Measurements from ENCODE around the gene PLAC1. TPM values are rescaled to one million over a fixed set of nuclear protein-coding genes. Genes with fewer than 3 reads are reported as not detected.

Gene PLAC1
- total RNA-seq, 2 experiments from 2014 or later: not detected

DNA sequence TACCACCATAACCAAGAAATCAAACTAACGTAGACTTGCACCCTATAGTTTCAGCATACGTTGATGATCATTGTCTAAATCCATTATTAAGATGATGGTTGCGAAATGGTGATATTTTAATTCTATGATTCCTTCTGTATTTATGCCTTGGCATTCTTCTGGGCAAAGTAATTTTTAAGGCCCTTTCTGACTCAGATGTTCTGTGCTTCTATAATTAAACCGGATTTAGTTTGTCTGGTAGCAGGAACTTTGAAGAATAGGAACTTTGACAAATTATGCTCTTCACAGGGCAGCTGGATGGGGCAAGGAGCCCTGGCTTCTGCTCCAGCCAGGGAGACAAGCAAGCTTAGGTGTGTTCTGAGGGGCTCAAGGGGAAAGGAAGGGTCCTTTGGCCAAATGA, 23.8 kb upstream of the PLAC1 start:
- ChIA-PET POLR2A (no interaction called here), CTCF (no interaction called here)
- Mint-ChIP-seq H3K27me3 (no peaks in the 10 kb centered on the region), H3K27ac (no peak overlapping the region), H3K9me3 (no peaks in the 10 kb centered on the region), H3K4me1 (no peaks in the 10 kb centered on the region), H3K4me3 (no peak overlapping the region), H3K36me3 (ENCODE audit: low read depth) (no peaks in the 10 kb centered on the region)
- DNase-seq: no peak

- H3K9me3 Mint-ChIP-seq: no peaks in the 10 kb centered on the region
- H3K4me1 Mint-ChIP-seq: no peaks in the 10 kb centered on the region
- CTCF ChIA-PET: no interaction called here
- H3K27ac Mint-ChIP-seq: no peak overlapping the region
- POLR2A ChIA-PET: no interaction called here
- no peaks in the 10 kb centered on the region for H3K27me3 Mint-ChIP-seq
- no peak for DNase-seq
- H3K36me3 Mint-ChIP-seq (ENCODE audit: low read depth): no peaks in the 10 kb centered on the region
- no peak overlapping the region for H3K4me3 Mint-ChIP-seq
These were observed 21.4 kb upstream of the PLAC1 start for GRCh38 chrX:134679644-134680043.

DNA sequence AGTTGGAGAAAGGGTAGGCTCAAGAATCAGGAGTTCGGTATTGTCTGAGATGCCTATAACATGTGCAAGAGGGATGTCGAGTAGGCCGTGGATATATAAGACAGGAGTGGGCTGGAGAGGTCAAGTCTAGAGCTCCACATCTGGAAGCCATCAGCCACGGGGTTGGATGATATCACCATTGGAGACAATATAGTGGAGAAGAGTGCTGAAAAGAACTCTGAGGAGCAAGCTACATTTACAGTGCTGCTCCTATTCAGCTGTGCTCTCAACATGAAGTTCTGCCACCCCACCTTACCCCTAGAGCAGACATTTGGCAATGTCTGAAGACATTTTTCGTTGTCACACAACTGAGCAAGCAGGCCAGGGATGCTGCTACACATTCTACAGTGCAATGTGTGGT, 20.9 kb upstream of the PLAC1 start:
- no peak for DNase-seq
- Mint-ChIP-seq H3K27ac (no peak overlapping the region), H3K4me3 (no peak overlapping the region), H3K9me3 (no peaks in the 10 kb centered on the region), H3K4me1 (no peaks in the 10 kb centered on the region), H3K27me3 (no peaks in the 10 kb centered on the region), H3K36me3 (ENCODE audit: low read depth) (no peaks in the 10 kb centered on the region)
- POLR2A ChIA-PET: no interaction called here
- CTCF ChIA-PET: no interaction called here

GRCh38 chrX:134677332-134677731, 19.1 kb upstream of the PLAC1 start:
- Mint-ChIP-seq H3K9me3 (no peaks in the 10 kb centered on the region), H3K27ac (no peak overlapping the region), H3K4me1 (no peaks in the 10 kb centered on the region), H3K27me3 (no peaks in the 10 kb centered on the region), H3K36me3 (ENCODE audit: low read depth) (no peaks in the 10 kb centered on the region), H3K4me3 (no peak overlapping the region)
- CTCF ChIA-PET: no interaction called here
- POLR2A ChIA-PET: no interaction called here
- no peak for DNase-seq

GRCh38 chrX:134676436-134676835, 18.2 kb upstream of the PLAC1 start:
- DNase-seq: no peak
- H3K4me1 Mint-ChIP-seq: peaks cover 3% of the 10 kb centered on the region
- H3K27ac Mint-ChIP-seq: no peak overlapping the region
- no peaks in the 10 kb centered on the region for H3K9me3 Mint-ChIP-seq
- H3K27me3 Mint-ChIP-seq: no peaks in the 10 kb centered on the region
- POLR2A ChIA-PET: no interaction called here
- CTCF ChIA-PET: no interaction called here
- H3K4me3 Mint-ChIP-seq: no peak overlapping the region
- peaks cover 2% of the 10 kb centered on the region for H3K36me3 Mint-ChIP-seq (ENCODE audit: low read depth)

- H3K27me3 Mint-ChIP-seq: no peaks in the 10 kb centered on the region
- no peaks in the 10 kb centered on the region for H3K9me3 Mint-ChIP-seq
- H3K27ac Mint-ChIP-seq: no peak overlapping the region
- H3K4me1 Mint-ChIP-seq: peaks cover 7% of the 10 kb centered on the region
- POLR2A ChIA-PET: no interaction called here
- DNase-seq: no peak
- H3K4me3 Mint-ChIP-seq: no peak overlapping the region
- H3K36me3 Mint-ChIP-seq (ENCODE audit: low read depth): peaks cover 2% of the 10 kb centered on the region
- CTCF ChIA-PET: no interaction called here
These were observed 14.9 kb upstream of the PLAC1 start for GRCh38 chrX:134673123-134673522.

DNA sequence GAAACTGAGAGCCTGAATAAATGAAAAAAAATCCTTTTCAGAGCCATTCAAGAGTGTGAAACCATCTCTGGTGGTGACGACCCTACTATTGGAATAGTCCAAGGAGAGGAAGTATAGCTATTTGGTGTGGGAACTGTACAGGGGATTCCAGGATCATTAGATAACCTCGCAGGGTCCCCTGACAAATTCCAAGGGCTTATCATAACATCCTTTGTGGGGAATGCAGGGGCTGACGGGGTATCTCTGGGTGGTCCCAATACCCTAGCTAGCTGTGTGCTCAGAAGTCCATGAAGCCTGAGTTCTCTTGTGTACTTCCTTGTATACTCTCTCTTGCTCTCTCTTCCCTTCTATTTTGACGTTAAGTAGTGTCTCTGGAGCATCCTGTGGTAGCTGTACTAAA, 13.8 kb upstream of the PLAC1 start:
- POLR2A ChIA-PET: no interaction called here
- Mint-ChIP-seq H3K4me3 (no peak overlapping the region), H3K27me3 (no peaks in the 10 kb centered on the region), H3K27ac (no peak overlapping the region), H3K4me1 (peaks cover 7% of the 10 kb centered on the region), H3K36me3 (ENCODE audit: low read depth) (peaks cover 2% of the 10 kb centered on the region), H3K9me3 (no peaks in the 10 kb centered on the region)
- no peak for DNase-seq
- CTCF ChIA-PET: no interaction called here

DNA sequence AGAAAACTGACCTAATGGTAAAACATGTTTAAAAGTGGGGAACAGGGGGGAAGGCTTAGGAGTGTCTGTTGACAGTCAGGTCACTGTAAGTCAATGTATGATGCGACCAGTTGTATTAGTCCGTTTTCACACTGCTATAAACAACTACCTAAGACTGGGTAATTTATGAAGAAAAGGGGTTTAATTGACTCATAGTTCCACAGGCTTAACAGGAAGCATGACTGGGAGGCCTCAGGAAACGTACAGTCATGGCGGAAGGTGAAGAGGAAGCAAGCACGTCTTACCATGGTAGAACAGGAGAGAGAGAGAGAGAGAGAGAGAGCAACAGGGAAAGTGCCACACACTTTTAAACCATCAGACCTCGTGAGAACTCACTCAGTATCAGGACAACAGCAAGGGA, 13.0 kb upstream of the PLAC1 start:
- H3K4me3 Mint-ChIP-seq: no peak overlapping the region
- DNase-seq: peak; percentile 16
- H3K4me1 Mint-ChIP-seq: peaks cover 7% of the 10 kb centered on the region
- no peak overlapping the region for H3K27ac Mint-ChIP-seq
- no peaks in the 10 kb centered on the region for H3K27me3 Mint-ChIP-seq
- peaks cover 2% of the 10 kb centered on the region for H3K36me3 Mint-ChIP-seq (ENCODE audit: low read depth)
- no peaks in the 10 kb centered on the region for H3K9me3 Mint-ChIP-seq
- ChIA-PET CTCF (no interaction called here), POLR2A (no interaction called here)

DNA sequence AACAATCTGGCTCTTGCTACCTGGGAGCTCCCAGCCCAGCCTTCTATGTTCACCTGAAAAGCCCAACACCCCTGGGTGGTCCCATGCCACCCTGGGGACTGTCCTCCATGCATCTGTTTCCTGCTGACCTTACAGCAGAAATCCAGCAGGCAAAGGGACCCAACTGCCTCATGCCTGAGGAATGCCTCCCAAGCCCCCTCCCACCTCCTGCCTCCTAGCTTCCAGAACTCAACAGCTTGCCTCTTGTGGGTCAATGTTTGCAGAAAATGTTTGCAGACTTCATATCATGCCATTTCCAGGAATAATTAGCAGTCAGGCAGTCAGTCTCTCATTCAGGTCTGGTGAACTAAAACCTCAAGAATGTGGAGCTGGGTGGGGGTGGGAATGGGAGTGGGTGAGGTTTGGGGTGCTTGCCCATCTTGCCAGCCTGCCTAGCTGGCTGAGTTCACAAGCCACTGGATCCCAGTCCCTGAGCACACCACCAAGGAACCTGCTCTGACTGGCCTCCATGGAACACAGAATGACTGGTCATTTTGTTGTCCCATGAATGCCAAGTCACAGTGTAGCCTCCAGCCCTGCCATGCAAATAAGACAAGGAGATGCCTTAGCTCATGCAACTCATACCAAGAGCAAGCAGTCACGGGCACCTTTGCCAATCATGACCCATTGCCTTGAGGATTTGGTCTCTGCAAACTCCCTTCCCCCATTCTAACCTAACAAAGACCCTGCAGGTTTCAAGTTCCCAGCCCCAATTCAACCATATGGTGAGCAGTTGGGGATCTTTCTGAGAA, 12.1 kb upstream of the PLAC1 start:
- H3K4me3 Mint-ChIP-seq: no peak overlapping the region
- no peak overlapping the region for H3K27ac Mint-ChIP-seq
- H3K36me3 Mint-ChIP-seq (ENCODE audit: low read depth): peaks cover 2% of the 10 kb centered on the region
- H3K9me3 Mint-ChIP-seq: no peaks in the 10 kb centered on the region
- H3K4me1 Mint-ChIP-seq: peaks cover 7% of the 10 kb centered on the region
- no peak for DNase-seq
- no peaks in the 10 kb centered on the region for H3K27me3 Mint-ChIP-seq
- ChIA-PET POLR2A (no interaction called here), CTCF (no interaction called here)

DNA sequence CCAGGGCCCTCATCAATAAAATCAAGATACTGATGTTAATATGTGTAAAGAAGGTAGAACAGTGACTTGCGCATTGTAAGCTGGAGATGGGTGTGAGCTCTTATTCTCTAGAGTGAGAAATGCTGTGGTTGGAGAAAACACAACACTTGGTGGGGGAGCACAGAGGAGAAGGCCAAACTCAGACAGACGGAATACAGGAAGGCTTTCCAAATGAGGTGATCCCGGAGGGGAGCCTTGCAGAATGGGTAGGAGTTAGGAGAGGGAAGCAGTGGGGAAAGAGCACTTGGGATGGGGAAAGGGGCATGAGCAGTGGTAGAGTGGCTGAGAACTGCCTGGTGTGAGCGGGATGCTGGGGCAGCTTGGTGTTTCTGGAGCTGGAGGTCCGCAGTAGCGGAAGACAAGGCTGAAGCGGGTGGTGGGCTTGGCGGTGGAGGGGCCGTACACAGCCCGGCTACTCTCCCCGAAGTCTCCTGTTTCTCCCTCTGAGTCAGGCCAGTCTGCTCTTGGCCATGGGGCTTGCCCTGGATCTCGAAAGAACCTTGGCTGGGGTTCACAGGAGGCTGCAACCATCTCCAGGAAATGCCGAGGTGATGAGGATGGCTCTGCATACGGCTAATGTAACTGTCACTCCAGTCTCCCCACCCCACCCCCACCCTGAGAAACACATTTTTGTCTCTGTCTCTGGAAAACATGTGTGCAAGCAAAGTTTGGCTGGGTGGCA, 11.3 kb upstream of the PLAC1 start:
- Mint-ChIP-seq H3K36me3 (ENCODE audit: low read depth) (peaks cover 2% of the 10 kb centered on the region), H3K4me1 (peaks cover 7% of the 10 kb centered on the region), H3K4me3 (no peak overlapping the region), H3K27me3 (no peaks in the 10 kb centered on the region), H3K9me3 (no peaks in the 10 kb centered on the region), H3K27ac (no peak overlapping the region)
- no peak for DNase-seq
- ChIA-PET POLR2A (no interaction called here), CTCF (interaction anchor here (0.7 kb wide), 1 partner anchor 91 kb away, joined by 3 read pairs; no protein-coding TSS in a partner anchor)

GRCh38 chrX:134664202-134664601, 5.9 kb upstream of the PLAC1 start:
- Mint-ChIP-seq H3K4me1 (no peaks in the 10 kb centered on the region), H3K27ac (no peak overlapping the region), H3K36me3 (ENCODE audit: low read depth) (no peaks in the 10 kb centered on the region), H3K4me3 (no peak overlapping the region), H3K9me3 (no peaks in the 10 kb centered on the region), H3K27me3 (peaks cover 4% of the 10 kb centered on the region)
- POLR2A ChIA-PET: no interaction called here
- CTCF ChIA-PET: no interaction called here
- DNase-seq: no peak

DNA sequence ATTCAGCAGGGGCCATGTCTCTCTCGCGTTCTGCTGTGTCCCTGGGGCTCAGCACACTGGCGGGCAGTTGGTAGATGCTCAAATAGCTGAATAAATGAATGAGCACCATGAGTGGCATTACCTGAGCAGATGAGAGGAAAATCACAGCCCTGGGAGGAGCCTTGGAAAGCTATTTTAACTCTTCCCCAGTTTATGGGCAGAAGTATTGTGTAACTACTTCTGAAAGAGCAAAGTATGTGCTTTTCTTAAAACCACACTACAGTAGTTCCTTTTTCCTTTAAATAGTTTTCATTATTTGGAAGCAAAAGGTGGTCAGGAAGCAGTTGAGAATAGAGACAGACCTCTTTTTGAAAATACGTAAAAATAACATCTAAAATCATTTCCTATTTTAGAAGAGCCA, 3.0 kb upstream of the PLAC1 start:
- ChIA-PET POLR2A (no interaction called here), CTCF (no interaction called here)
- H3K4me1 Mint-ChIP-seq: no peaks in the 10 kb centered on the region
- H3K4me3 Mint-ChIP-seq: no peak overlapping the region
- DNase-seq: no peak
- H3K27me3 Mint-ChIP-seq: peaks cover 4% of the 10 kb centered on the region
- H3K9me3 Mint-ChIP-seq: no peaks in the 10 kb centered on the region
- no peaks in the 10 kb centered on the region for H3K36me3 Mint-ChIP-seq (ENCODE audit: low read depth)
- H3K27ac Mint-ChIP-seq: no peak overlapping the region

DNA sequence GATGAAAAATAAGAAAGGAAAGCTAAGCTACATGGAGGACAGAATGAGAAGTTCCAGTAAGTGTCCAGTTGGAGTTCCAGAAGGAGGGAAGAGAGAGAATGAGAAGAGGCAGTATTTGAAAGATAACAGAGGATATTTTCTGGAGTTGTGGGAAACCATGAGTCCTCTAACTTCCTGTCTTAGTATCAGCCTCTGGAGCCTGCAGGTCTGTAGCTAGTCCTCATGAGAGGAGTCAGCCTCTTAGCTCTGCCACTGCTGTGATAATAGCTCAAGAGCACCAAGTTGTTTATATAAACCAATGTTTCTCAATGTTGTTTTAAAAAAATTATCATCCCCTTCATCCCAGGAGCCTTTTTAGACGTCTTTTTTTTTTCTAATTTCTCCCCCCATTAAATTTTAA, 2.4 kb upstream of the PLAC1 start:
- H3K4me3 Mint-ChIP-seq: no peak overlapping the region
- H3K27ac Mint-ChIP-seq: no peak overlapping the region
- no peaks in the 10 kb centered on the region for H3K9me3 Mint-ChIP-seq
- POLR2A ChIA-PET: no interaction called here
- peaks cover 4% of the 10 kb centered on the region for H3K27me3 Mint-ChIP-seq
- CTCF ChIA-PET: no interaction called here
- no peak for DNase-seq
- H3K4me1 Mint-ChIP-seq: no peaks in the 10 kb centered on the region
- H3K36me3 Mint-ChIP-seq (ENCODE audit: low read depth): no peaks in the 10 kb centered on the region

- POLR2A ChIA-PET: no interaction called here
- DNase-seq: no peak
These were observed 1.5 kb upstream of the PLAC1 start for GRCh38 chrX:134659761-134660160.

More at GRCh38 chrX:134659761-134660160, 1.5 kb upstream of the PLAC1 start:
- H3K36me3 Mint-ChIP-seq (ENCODE audit: low read depth): no peaks in the 10 kb centered on the region
- no peak overlapping the region for H3K27ac Mint-ChIP-seq
- no peaks in the 10 kb centered on the region for H3K9me3 Mint-ChIP-seq
- H3K4me3 Mint-ChIP-seq: no peak overlapping the region
- CTCF ChIA-PET: no interaction called here
- H3K27me3 Mint-ChIP-seq: peaks cover 4% of the 10 kb centered on the region
- peaks cover 2% of the 10 kb centered on the region for H3K4me1 Mint-ChIP-seq

Measured in activated CD4-positive, alpha-beta memory T cell treated with anti-CD3 and anti-CD28 coated beads, Interleukin-2, amount 10 ng/mL, durations not matched to agents 7 days and 5 days (primary cell).